ENCODE measurements around the gene AMN.

The AMN gene

GRCh38 chr14:102965971-102966655 lies 43.6 kb downstream of the AMN start:
- DNase-seq (ENCODE audit: low read depth) = no peak

DNA sequence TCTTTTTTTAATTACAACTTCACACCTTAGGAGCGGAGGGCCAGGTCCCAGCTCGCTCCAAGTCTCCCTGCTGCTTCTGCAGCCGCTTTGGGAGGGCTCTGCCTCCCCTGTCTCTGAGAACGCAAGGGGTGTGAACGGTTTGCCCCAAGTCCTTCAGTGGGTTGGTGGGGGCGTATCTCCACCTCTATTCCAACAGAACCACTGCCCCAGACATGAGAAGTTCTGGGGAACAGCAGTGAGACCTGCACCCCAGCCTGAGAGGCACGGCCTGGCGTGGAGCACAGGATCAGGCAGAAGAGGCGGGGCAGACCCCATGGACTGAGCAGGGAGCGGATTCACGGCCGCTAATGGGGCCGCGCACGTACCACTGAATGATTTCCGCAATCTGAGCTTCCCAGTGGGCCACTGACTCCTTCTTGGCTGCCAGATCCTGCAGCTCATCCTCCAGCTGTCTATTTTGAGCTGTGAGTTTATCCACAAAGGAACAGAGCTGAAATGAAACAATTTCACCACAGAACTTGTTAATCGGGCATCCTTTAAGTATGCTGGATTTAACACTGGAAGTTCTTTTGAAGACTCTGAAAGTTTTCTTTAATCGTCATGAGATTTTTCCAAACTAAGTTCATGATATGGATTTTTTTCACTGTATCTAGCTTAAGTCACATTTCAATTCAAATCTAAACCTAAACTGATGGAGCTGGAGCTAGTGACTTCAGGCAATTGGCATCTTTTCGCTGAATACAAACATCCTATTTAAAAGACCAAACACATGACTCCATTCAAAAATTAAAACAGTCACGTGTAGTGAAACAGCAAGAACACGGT lies 44.4 kb downstream of the AMN start:
- DNase-seq (ENCODE audit: low read depth) = no peak

DNA sequence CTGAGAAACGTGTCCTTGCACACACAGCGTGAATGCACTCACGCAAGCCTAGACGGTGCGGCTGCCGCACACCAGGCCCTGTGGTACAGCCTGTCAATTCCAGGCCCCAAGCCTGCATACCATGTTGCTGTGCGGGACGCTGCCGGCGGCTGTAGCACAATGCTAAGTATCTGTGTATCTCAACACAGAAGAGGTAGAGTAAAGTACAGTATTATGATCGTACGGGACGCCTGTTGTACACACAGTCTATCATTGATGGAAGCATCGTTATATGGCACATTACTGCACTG lies 45.0 kb downstream of the AMN start:
- DNase-seq (ENCODE audit: low read depth) = no peak

- no peak for DNase-seq (ENCODE audit: low read depth)
Observed at GRCh38 chr14:102968306-102968705, 45.8 kb downstream of the AMN start.

DNA sequence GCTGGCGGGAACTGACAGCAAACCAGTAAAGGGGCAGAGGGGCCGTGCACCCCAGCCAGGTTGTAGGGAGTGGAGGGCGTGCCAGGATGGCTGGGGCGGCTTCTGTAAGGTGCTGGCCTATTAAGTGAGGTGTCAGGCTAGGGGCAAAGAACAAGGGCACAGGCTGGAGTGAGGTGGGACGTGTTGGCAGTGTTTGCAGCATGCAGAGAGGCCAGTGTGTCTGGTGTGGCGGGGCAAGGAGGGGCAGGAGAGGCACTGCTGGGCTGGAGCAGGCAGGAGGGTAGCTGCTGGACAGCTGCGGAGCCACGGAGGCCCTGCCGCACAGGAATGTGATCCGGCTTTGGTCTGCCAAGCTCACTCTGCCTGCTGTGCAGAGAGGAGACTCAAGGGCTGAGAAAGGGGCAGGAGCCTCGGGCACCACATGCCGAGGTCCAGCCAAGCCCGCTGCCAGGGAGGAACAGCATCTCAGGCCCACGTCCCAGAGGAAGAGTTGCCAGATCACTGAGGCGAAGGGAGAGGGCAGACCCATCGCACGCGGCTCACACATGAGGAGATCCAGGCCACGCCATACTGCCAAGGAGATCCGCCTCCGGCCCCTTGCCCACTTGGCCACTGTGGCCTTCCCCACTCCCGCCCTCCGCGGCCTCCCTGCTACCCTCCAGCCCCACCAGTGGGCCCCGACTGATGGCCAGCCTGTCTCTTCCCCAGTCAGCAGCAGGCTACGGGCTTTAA lies 46.8 kb downstream of the AMN start:
- no peak for DNase-seq (ENCODE audit: low read depth)

- no peak for DNase-seq (ENCODE audit: low read depth)
Observed at GRCh38 chr14:102969901-102970300, 47.4 kb downstream of the AMN start.

DNA sequence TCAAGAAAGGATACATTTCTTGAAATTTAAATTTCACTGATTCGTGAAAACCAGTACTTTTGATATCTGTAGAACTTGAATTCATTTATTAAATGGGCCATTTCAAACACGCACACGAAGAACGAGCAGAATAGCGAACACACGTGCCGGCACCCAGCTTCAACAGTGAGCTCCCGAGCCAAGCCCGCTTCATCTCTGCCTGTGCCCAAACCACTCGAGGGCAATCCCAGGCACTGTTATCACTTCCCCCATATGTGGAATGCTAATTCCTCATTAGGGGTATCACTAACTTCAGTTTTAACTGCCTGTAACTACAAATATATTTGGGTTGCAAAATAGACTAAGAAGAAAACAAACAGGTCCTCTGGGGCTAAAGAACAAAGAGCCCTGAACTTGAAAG lies 48.0 kb downstream of the AMN start:
- DNase-seq (ENCODE audit: low read depth) = no peak

DNA sequence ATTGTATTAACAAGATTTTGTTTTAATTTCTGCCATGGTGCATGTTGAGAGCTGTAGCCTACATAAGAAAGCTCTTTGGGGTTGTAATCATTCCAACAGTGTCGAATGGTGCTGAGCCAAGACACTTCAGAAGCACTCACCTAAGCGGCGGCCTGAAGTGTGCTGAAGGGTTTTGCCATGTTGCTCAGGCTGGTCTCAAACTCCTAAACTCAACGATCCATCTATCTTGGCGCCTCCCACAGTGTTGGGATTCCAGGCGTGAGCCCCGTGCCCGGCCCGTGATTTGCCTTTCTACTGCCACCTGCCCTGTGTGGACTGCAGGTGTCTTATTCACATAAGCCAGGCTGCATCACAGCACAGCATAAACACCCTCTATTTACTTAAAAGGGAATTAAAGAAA lies 48.9 kb downstream of the AMN start:
- no peak for DNase-seq (ENCODE audit: low read depth)

DNA sequence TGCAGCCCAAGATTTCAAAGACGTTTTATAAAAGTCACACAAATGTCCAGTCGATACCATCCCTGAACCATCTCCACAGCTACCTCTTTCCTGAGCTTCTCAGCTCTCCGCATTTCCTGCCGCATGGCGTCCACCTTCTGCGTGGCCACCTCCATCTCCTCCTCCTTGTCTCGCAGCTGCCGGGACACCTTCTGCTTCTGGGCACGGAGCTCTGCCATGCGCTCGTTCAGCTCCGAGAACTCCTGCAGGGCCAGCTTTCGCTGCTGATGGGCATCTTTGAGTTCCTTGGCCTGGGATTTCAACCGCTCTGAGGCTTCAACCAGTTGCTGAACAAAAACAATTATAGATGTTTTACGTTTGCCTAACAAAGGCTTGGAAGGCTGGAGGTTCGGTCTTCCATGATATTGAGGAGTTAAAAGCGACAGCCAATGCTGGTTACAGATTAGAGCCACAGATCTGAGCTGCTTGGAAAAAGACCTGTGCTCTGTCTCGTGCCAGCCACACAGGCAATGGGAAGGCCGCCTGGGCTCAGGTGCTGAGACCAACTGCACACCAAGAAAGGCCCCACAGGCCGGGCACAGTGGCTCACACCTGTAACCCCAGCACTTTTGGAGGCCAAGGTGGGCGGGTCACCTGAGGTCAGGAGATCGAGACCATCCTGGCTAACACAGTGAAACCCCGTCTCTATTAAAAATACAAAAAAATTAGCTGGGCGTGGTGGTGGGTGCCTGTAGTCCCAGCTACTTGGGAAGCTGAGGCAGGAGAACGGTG lies 49.6 kb downstream of the AMN start:
- no peak for DNase-seq (ENCODE audit: low read depth)

- no peak for DNase-seq (ENCODE audit: low read depth)
Observed at GRCh38 chr14:102973706-102974285, 51.3 kb downstream of the AMN start.

GRCh38 chr14:102975662-102976061 lies 53.2 kb downstream of the AMN start:
- no peak for DNase-seq (ENCODE audit: low read depth)

DNA sequence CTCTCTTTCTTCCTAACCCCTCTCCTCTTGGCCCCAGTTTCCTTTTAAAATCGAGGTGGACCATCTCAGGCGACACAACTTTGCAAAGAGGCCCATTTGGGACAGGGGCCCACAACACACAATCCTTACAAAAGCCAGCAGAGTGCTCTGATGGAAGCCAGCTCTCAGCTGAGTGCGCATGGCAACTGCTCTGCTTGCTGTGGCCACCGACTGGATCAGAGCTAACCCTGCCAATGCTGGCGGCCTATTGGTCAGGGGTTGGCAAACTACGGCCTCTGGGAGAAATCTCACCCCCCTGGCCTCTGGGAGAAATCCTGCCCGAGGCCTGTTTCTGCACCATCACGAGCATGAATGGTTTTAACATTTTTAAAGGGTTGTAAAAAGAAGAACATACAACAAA lies 55.0 kb downstream of the AMN start:
- no peak for DNase-seq (ENCODE audit: low read depth)

- DNase-seq (ENCODE audit: low read depth) = no peak
Observed at GRCh38 chr14:102979406-102979805, 56.9 kb downstream of the AMN start.

DNA sequence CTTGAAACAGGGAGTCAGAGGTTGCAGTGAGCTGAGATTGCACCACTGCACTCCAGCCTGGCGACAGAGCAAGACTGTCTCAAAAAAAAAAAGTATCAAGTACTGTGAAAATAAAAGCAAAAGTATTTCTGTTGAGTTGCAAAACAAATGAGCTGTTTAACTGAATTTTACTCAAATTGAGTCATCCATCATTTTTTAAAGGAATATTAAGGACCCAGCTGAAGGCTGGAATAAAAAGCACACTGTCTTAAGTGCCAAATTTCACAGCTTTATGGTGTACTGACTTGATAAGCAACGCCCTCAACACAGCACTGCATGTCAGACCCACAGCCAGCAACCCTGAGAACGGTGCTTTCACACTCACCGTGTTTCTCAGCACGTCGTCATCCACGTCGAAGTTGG lies 57.9 kb downstream of the AMN start:
- no peak for DNase-seq (ENCODE audit: low read depth)

Data from GM04504 (cell line).